HepG2 (cell line): ENCODE data around the gene PTPRC.

Source experiments
- KDM6A ChIP-seq: IDR thresholded peaks from 2 replicates; pipeline ENCODE4 v1.6.1; 2016; ENCODE audit warnings: low read depth
- NPAS2 ChIP-seq: sonication (generic); formaldehyde crosslinking; IDR thresholded peaks from 2 replicates; pipeline ENCODE4 v1.8.0; 2022; ENCODE audit warnings: mild to moderate bottlenecking, missing genetic modification reagents, borderline replicate concordance
- SOX13 ChIP-seq, 3 experiments: fragments of 450-650 bp in 1 of 3; sonication (generic) in 1 of 3; formaldehyde crosslinking in 1 of 3; IDR thresholded peaks in 2 of 3; conservative IDR thresholded peaks in 1 of 3; 2 replicates each; pipeline versions ENCODE4 v1.5.0 to v1.6.1; 2016 to 2020; ENCODE audit warnings: antibody characterized with exemption in 1 of 3, mild to moderate bottlenecking in 1 of 3, missing compliant biosample characterization in 1 of 3, missing genetic modification reagents in 1 of 3, moderate library complexity in 1 of 3
- TAF1 ChIP-seq: sonication (generic); formaldehyde crosslinking; IDR thresholded peaks from 2 replicates; pipeline ENCODE4 v1.4.0; 2020; ENCODE audit warnings: missing genetic modification reagents
- TCF12 ChIP-seq, 2 experiments: fragments of 450-650 bp in 1 of 2; sonication (generic) in 1 of 2; formaldehyde crosslinking in 1 of 2; IDR thresholded peaks; 2 replicates each; pipeline versions ENCODE4 v1.6.1 to v1.8.0; 2017 to 2022; ENCODE audit warnings: antibody characterized with exemption in 1 of 2, mild to moderate bottlenecking in 1 of 2, missing genetic modification reagents in 1 of 2, moderate library complexity in 1 of 2
- ZNF124 ChIP-seq: sonication (generic); formaldehyde crosslinking; IDR thresholded peaks from 2 replicates; pipeline ENCODE4 v1.4.0; 2020; ENCODE audit warnings: missing genetic modification reagents
- ZNF781 ChIP-seq: sonication (generic); formaldehyde crosslinking; IDR thresholded peaks from 2 replicates; pipeline ENCODE4 v1.5.1; 2020; ENCODE audit warnings: borderline replicate concordance, mild to moderate bottlenecking, missing genetic modification reagents; ENCODE audit errors: not compliant biosample characterization
- TF ChIP-seq, protein P1 (sequence below): sonication (generic); formaldehyde crosslinking; IDR thresholded peaks from 2 replicates; pipeline ENCODE4 v1.4.0; 2020; ENCODE audit warnings: missing genetic modification reagents, borderline replicate concordance

DNA sequence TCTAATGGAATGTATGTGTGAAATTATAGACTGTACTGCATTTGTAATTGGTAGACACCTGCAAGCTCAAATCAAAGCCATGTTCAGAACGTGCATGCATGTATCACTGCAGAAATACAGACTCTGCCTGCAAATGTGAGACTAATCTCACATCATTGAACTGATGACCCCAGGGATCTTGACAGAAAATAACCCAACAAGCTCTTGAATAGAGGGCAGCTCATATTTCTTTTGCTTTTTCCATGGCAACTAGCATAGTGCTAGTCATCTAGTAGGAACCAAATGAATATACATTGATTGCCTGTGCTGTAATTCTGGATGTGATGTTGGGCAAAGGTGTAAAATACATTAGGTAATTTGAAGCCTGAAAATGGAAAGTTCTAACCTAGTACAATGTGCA is 62.4 kb downstream of the PTPRC start:
- TF ChIP-seq TAF1 (CRISPR knock-in tag): no peak
- no peak for TF ChIP-seq NPAS2 (CRISPR knock-in tag)
- TF ChIP-seq ZNF781: no peak
- no peak for TF ChIP-seq TCF12 (IDR thresholded peaks at IDR 0.05)
- TF ChIP-seq TCF12 (CRISPR knock-in tag; IDR thresholded peaks at IDR 0.05): no peak
- TF ChIP-seq, protein P1, sequence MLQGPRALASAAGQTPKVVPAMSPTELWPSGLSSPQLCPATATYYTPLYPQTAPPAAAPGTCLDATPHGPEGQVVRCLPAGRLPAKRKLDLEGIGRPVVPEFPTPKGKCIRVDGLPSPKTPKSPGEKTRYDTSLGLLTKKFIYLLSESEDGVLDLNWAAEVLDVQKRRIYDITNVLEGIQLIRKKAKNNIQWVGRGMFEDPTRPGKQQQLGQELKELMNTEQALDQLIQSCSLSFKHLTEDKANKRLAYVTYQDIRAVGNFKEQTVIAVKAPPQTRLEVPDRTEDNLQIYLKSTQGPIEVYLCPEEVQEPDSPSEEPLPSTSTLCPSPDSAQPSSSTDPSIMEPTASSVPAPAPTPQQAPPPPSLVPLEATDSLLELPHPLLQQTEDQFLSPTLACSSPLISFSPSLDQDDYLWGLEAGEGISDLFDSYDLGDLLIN (CRISPR knock-in tag): no peak
- no peak for TF ChIP-seq ZNF124 (CRISPR knock-in tag)
- no peak for TF ChIP-seq SOX13 (IDR thresholded peaks at IDR 0.05)
- no peak for TF ChIP-seq SOX13 (CRISPR knock-in tag; conservative IDR thresholded peaks at IDR 0.05 in 1 of 2, IDR thresholded peaks at IDR 0.05 in 1 of 2)
- no peak for TF ChIP-seq KDM6A
